Glutamatergic neuron (in vitro differentiated cells): ENCODE results near the gene EEPD1. TPM values are rescaled to one million over a fixed set of nuclear protein-coding genes. Genes with fewer than 3 reads are reported as not detected.

Experiments
- DNase-seq: peaks from one replicate; pipeline ENCODE4 v3.0.0; 2022
- H3K27ac Mint-ChIP-seq: one replicate; pipeline ENCODE4 v1.8.0; 2020; ENCODE audit warnings: mild to moderate bottlenecking, mixed read lengths, inconsistent platforms; ENCODE audit not compliant: unreplicated experiment
- H3K27me3 Mint-ChIP-seq: one replicate; pipeline ENCODE4 v1.8.0; 2020; ENCODE audit warnings: mild to moderate bottlenecking, moderate library complexity, mixed read lengths, inconsistent platforms; ENCODE audit not compliant: unreplicated experiment
- H3K36me3 Mint-ChIP-seq: one replicate; pipeline ENCODE4 v1.8.0; 2020; ENCODE audit warnings: mild to moderate bottlenecking, mixed read lengths, inconsistent platforms; ENCODE audit not compliant: unreplicated experiment
- H3K4me1 Mint-ChIP-seq: one replicate; pipeline ENCODE4 v1.8.0; 2020; ENCODE audit warnings: mild to moderate bottlenecking, low read depth, mixed read lengths, inconsistent platforms; ENCODE audit not compliant: unreplicated experiment
- H3K4me3 Mint-ChIP-seq: one replicate; pipeline ENCODE4 v1.8.0; 2020; ENCODE audit warnings: mild to moderate bottlenecking, mixed read lengths, inconsistent platforms; ENCODE audit not compliant: unreplicated experiment
- H3K9me3 Mint-ChIP-seq: one replicate; pipeline ENCODE4 v1.8.0; 2020; ENCODE audit warnings: mild to moderate bottlenecking, moderate library complexity, mixed read lengths, inconsistent platforms; ENCODE audit not compliant: unreplicated experiment
- CTCF ChIP-seq: fragments of 200-600 bp; sonication (generic); IDR thresholded peaks from one replicate; pipeline ENCODE4 v1.5.0; 2021; ENCODE audit not compliant: partially characterized antibody, unreplicated experiment
- total RNA-seq: library from RNA; stranded (reverse); fragmentation: NEBNext Ultra II Directional; extraction: Animal tissue kit (Norgen Biotek cat#: 25700); gene quantifications from one replicate; pipeline ENCODE4 v1.2.1, GENCODE V29; 2021; ENCODE audit not compliant: unreplicated experiment

EEPD1 gene
- total RNA-seq, 1 donor from 2014 or later, result 63.9 TPM

GRCh38 chr7:36198854-36199266 is 45.8 kb downstream of the EEPD1 start:
- peak overlapping the region; percentile 42 for H3K4me3 Mint-ChIP-seq
- peaks cover 9% of the 10 kb centered on the region for H3K27me3 Mint-ChIP-seq
- H3K36me3 Mint-ChIP-seq, result peaks cover 11% of the 10 kb centered on the region
- peaks cover 29% of the 10 kb centered on the region for H3K4me1 Mint-ChIP-seq
- no peak for DNase-seq
- H3K27ac Mint-ChIP-seq, result peak overlapping the region; percentile 91
- TF ChIP-seq CTCF, result no peak
- peaks cover 18% of the 10 kb centered on the region for H3K9me3 Mint-ChIP-seq

GRCh38 chr7:36199329-36199728 is 46.3 kb downstream of the EEPD1 start:
- peaks cover 28% of the 10 kb centered on the region for H3K4me1 Mint-ChIP-seq
- no peak overlapping the region for H3K4me3 Mint-ChIP-seq
- peaks cover 18% of the 10 kb centered on the region for H3K9me3 Mint-ChIP-seq
- no peak for TF ChIP-seq CTCF
- H3K36me3 Mint-ChIP-seq, result peaks cover 7% of the 10 kb centered on the region
- H3K27ac Mint-ChIP-seq, result peak overlapping the region; percentile 91
- DNase-seq, result no peak
- peaks cover 8% of the 10 kb centered on the region for H3K27me3 Mint-ChIP-seq

- Mint-ChIP-seq H3K36me3 (no peaks in the 10 kb centered on the region), H3K9me3 (peaks cover 10% of the 10 kb centered on the region), H3K27me3 (peaks cover 5% of the 10 kb centered on the region), H3K4me1 (peaks cover 38% of the 10 kb centered on the region), H3K4me3 (no peak overlapping the region), H3K27ac (no peak overlapping the region)
- TF ChIP-seq CTCF, result no peak
- no peak for DNase-seq
Measured at GRCh38 chr7:36201122-36201723, 48.2 kb downstream of the EEPD1 start.

- Mint-ChIP-seq H3K4me3 (no peak overlapping the region), H3K27ac (no peak overlapping the region), H3K27me3 (peaks cover 7% of the 10 kb centered on the region), H3K9me3 (peaks cover 7% of the 10 kb centered on the region), H3K4me1 (peaks cover 41% of the 10 kb centered on the region), H3K36me3 (no peaks in the 10 kb centered on the region)
- TF ChIP-seq CTCF, result no peak
- no peak for DNase-seq
Measured at GRCh38 chr7:36202398-36202797, 49.3 kb downstream of the EEPD1 start.

GRCh38 chr7:36203071-36203790 is 50.2 kb downstream of the EEPD1 start:
- Mint-ChIP-seq H3K27me3 (peaks cover 7% of the 10 kb centered on the region), H3K9me3 (peaks cover 4% of the 10 kb centered on the region), H3K4me1 (peaks cover 45% of the 10 kb centered on the region), H3K4me3 (no peak overlapping the region), H3K27ac (no peak overlapping the region), H3K36me3 (no peaks in the 10 kb centered on the region)
- no peak for DNase-seq
- no peak for TF ChIP-seq CTCF
